HG02970 (cell line): Measurements from ENCODE around the gene RBFOX2.
"Not testable (repeated sequence)": the region's sequence is repeated elsewhere in the genome, so short reads cannot be mapped to it uniquely, and the experiment has no call there.

ENCODE experiments used
- ATAC-seq: cut with Tn5 transposase; IDR thresholded peaks from one replicate; pipeline ENCODE4 v1.9.1; 2021; ENCODE audit warnings: mild to moderate bottlenecking, moderate library complexity, moderate number of reproducible peaks; ENCODE audit not compliant: unreplicated experiment, low FRiP score

The RBFOX2 gene

GRCh38 chr22:35726398-35726797, 302.2 kb downstream of the RBFOX2 start:
- ATAC-seq = no peak

DNA sequence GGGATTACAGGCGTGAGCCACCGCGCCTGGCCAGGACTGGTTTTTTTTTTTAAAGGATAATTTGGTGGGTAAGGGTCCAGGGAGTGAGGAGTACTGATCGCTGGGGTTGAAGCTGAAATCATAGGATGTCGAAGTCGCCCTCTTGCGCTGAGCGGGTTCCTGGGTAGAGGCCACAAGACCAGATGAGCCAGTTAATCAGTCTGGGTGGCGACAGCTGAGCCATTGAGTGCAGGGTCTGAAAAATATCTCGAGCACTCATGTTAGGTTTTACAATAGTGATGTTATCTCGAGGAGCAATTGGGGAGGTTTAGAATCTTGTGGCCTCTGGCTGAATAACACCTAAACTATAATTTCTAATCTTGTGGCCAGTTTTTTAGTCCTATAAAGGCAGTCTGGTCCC, 303.1 kb downstream of the RBFOX2 start:
- no peak for ATAC-seq

DNA sequence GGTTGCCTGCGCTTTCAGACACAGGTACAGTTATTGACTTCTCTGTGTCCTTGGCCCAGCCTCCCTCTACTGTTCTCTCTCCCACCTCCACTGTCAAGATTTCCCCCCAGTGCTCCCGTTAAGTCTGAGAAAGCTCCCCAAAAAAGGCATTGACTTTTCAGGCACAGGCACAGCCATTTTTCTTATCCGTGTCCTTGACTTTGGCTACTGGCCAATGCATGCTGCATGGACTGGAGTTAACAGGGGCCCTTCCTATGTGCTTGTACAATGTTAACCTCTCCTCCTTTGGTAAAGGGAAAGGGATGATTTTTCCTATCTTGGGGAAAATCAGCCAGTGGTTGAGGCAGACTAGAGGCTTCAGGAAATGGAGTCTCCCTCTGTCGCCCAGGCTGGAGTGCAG, 306.7 kb downstream of the RBFOX2 start:
- no peak for ATAC-seq

DNA sequence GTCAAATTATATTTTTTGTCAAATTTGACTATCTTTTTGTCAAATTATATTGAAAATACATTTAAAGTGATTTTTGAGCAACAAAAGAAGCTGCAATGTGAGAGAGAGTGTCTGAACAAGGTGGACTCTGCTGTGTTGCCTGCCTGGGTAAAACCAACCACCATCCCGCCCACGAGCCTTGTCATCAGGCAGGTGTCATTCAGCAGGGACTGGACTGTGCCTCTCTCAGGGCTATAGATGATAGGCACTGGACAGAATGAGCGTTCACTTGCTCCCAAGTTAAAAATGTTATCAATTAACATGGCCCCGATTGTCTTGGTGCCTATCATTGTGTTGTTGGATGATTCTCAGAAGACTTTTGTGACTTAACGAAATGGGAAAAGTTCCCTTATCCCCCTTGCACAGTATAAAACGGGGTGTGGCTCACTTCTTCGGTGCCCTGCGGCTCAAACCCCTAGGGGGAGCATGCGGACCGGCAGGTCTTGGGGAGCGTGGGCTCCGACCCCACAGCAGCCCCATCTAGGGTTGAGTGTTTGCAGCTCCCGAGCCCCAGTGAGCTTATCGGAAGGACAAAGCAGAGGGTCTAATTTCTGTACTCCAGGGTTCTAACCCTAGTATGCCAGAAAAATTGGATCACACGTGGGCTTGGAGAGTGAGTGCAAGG, 309.3 kb downstream of the RBFOX2 start:
- no peak for ATAC-seq

DNA sequence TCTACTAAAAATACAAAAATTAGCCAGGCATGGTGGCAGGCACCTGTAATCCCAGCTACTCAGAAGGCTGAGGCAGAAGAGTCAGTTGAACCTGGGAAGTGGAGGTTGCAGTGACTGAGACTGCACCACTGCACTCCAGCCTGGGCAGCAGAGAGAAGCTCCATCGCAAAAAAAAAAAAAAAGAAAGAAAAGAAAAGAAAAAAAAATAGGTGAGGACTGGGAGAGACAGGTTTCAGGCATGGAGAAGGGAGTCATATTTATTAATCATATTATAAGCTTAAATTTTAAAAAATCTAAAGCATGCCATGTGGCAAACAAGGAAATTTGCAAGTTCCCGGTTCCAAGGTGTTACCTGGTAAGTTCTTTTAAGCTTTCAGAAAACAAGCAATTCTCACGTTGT, 311.1 kb downstream of the RBFOX2 start, which contains the start of gene APOL5:
APOL5 (plus strand) TSS at position 301 of the 400 bp plus-strand sequence; CDS start at position 301, 0 bp downstream.
- ATAC-seq = no peak

DNA sequence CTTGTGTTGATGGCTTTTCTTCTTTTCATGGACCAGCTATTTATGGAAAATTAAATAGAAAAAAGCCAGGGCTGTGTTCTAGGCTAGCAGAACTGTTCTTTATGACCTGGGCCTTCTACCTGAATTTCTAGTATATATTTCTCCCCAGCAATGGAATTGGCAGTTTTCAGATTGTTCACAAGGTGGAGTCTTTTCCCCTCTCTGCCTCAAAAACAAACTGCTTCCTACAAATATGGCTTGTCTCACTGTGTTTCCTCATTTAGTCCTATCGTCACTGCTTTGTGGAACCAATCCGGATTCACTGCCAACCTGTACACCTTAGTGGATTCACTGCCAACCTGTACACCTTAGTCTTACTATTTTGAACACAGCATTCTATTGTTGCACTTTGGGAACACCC, 316.0 kb downstream of the RBFOX2 start:
- ATAC-seq = no peak

DNA sequence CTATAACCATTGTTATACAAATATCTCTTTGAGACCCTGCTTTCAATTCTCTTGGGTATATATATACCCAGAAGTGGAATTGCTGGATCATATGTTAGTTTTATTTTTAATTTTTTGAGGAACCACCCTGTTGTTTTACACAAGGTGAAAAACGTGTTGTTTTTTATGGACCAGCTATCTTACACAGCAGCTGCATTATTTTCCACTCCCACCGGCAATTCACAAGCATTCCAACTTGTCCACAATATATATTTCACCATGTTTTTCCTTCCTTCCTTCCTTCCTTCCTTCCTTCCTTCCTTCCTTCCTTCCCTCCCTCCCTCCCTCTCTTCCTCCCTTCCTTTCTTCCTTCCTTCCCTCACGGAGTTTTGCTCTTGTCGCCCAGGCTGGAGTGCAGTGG, 317.3 kb downstream of the RBFOX2 start:
- no peak for ATAC-seq

- no peak for ATAC-seq
Observed at GRCh38 chr22:35708917-35709316, 319.7 kb downstream of the RBFOX2 start.

GRCh38 chr22:35708453-35708852, 320.2 kb downstream of the RBFOX2 start:
- no peak for ATAC-seq

DNA sequence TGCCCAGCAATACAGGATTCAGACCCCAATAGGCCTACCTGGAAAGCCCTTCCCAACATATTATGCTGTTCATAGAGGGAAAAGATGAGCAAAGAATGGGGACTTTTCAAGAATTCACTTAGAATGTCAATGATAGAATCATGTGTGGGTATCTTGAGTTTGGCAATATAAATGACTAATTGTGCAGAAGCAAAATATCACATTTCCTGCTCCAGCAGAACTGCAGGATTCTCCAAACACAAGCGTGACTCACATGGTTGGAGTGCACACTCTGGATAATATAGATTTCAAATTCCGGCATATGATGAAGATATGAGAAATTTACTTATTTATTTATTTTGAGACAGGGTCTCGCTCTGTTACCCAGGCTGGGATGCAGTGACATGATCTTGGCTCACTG, 323.5 kb downstream of the RBFOX2 start:
- no peak for ATAC-seq

- no peak for ATAC-seq
Observed at GRCh38 chr22:35703861-35704584, 324.6 kb downstream of the RBFOX2 start.

- ATAC-seq = not testable (repeated sequence)
Observed at GRCh38 chr22:35699852-35700251, 328.8 kb downstream of the RBFOX2 start.

DNA sequence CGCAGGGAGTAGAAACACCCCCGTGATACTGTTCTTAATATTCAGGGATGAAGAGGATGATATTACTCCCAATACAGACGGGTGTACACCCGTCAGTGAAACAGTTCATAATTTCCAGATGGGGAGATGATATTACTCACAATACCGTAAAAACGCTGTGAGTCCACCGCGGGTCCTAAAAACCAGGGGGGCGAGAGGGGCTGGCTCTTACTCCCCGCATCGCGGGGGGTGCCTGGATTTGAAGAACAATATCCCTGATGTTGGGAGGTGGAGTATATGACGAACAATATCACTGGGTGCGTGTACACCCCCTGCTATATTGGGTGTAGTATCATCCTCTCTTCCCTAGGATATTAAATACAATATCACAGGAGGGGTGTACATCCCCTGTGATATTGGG, 331.5 kb downstream of the RBFOX2 start:
- ATAC-seq = no peak

GRCh38 chr22:35695202-35695601, 333.4 kb downstream of the RBFOX2 start:
- ATAC-seq = no peak

DNA sequence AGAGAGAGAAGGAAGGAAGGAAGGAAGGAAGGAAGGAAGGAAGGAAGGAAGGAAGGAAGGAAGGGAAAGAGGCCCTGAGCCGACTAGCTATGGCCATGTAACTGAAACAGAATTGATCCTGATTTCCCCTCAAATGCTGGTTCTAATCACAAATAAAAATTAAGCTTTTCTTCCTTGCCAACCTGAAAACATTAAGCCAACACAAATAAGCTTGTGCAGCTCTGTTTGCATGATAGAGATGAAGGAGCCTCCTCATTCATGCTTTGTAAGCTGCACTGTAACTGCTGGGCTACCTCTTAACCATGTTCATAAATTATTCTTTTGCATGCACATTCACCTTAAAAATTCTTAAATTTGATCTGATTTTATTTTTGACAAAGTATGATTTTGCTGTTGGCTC, 338.6 kb downstream of the RBFOX2 start:
- no peak for ATAC-seq

DNA sequence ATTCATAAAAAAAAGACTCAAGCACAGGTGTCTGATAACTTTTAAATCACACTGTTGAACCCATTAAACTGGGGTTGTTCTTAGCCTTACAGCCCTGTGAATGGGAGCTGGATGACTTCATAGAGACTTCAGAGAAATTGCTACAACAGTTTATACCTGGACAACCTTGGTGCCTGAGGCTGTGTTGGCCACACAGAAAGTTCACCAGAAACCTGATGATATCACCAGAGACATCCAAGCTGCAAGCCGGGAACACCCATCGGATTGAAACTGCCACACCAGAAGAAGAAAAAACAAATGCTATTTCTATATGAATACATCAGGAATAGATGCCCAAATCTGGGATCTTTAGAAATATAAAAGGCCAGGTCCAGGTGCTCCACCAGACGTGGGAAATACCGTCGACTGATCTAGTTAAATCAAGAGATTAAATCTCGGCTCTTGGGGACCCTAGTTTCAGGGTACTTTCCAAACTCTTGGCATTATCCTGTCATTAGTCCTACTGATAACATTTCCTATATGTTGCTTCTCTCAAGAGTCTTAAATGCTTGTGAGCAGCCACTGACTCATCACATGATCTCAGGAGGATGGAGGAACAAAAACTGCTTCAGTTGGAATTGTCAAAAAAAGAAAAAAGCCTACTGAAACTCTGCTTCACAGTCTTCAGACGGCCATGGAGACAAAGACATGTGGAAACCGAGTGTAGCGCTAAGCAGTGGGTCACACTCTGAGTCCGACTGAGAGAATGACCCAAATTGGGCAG, 339.5 kb downstream of the RBFOX2 start:
- ATAC-seq = no peak
